ENCODE data around the gene LRRC27. TPM values are rescaled to one million over a fixed set of nuclear protein-coding genes. Genes with fewer than 3 reads are reported as not detected.

The LRRC27 gene
- total and polyA plus RNA-seq, 2 of the 4 experiments (the other 2 are of a cell fraction), result 3.8 to 5.3 TPM

GRCh38 chr10:132335189-132336063, 3.4 kb downstream of the LRRC27 start:
- ChIA-PET POLR2A (ENCODE audit: unreplicated experiment) (no interaction called here), CTCF (no interaction called here)
- Histone ChIP-seq H2BK20ac (ENCODE audit: low read depth, low read length) (no peak overlapping the region), H3K27ac (ENCODE audit: insufficient read depth, low read length) (no peak overlapping the region), H2AFZ (replicated peaks; ENCODE audit: low read length, poor library complexity) (no peak overlapping the region), H2AK9ac (replicated peaks; ENCODE audit: low read depth, low read length, poor library complexity) (no peak overlapping the region), H3K9me3 (ENCODE audit: control insufficient read depth, insufficient read depth, low read length) (no peaks in the 10 kb centered on the region), H3K4me2 (ENCODE audit: low read depth, low read length) (no peak overlapping the region), H4K8ac (ENCODE audit: low read depth in 2 of 2, low read length in 2 of 2) (no peak overlapping the region), H3K14ac (replicated peaks; ENCODE audit: low read depth, low read length) (no peak overlapping the region), H4K20me1 (ENCODE audit: insufficient read depth, low read length) (0 out of 2 replicates have a peak, but pooled peaks cover under 1% of the 10 kb centered on the region), H3K27me3 (ENCODE audit: control insufficient read depth, insufficient read depth, low read length) (no peaks in the 10 kb centered on the region), H3K9ac (ENCODE audit: low read depth, low read length) (no peak overlapping the region), H2BK5ac (ENCODE audit: low read depth, low read length, poor library complexity, severe bottlenecking) (no peak overlapping the region), H3K4me1 (ENCODE audit: control insufficient read depth, insufficient read depth, low read length) (peaks cover under 1% of the 10 kb centered on the region; the same call in 1 of the 2 replicates), H3K23ac (ENCODE audit: low read depth, low read length) (no peak overlapping the region), H3K4me3 (ENCODE audit: insufficient read depth, low read depth, low read length) (no peak overlapping the region), H3K79me1 (ENCODE audit: low read depth in 1 of 2, low read length in 2 of 2) (peaks cover 2 to 19% of the 10 kb centered on the region in 2 experiments; a peak in 3 of 4 replicates), H4K91ac (ENCODE audit: insufficient read depth, low read depth, low read length) (no peak overlapping the region), H3K36me3 (ENCODE audit: control insufficient read depth, insufficient read depth, low read length) (peaks cover 15% of the 10 kb centered on the region), H3K56ac (ENCODE audit: extremely low read depth, insufficient read depth, low read length) (no peak overlapping the region), H3K4ac (ENCODE audit: low read depth, low read length) (no peak overlapping the region), H3K18ac (ENCODE audit: low read depth, low read length) (no peak overlapping the region), H2BK15ac (ENCODE audit: low read depth, low read length) (no peak overlapping the region), H2BK120ac (ENCODE audit: low read depth, low read length) (no peak overlapping the region), H2AK5ac (ENCODE audit: low read depth, low read length) (no peak overlapping the region), H3K9me1 (ENCODE audit: insufficient read depth, low read length) (peaks cover under 1% of the 10 kb centered on the region; the same call in 1 of the 2 replicates), H4K5ac (ENCODE audit: low read depth, low read length) (no peak overlapping the region)
- TF ChIP-seq CEBPB (IDR thresholded peaks at IDR 0.05; ENCODE audit: low read depth, low read length) (no peak), MAFK (IDR thresholded peaks at IDR 0.05; ENCODE audit: low read depth, low read length) (0 out of 2 replicates have a peak, but pooled peaks have one; percentile 23)
- intact Hi-C loops (cut with micrococcal nuclease) (no loop called here), in situ Hi-C loops (cut with MboI; ENCODE audit: low sequenced_read_pairs) (no loop called here), dilution Hi-C loops (cut with HindIII; ENCODE audit: low sequenced_read_pairs, unreplicated experiment) (loop anchor here (25.0 kb wide), 1 partner anchor 98 kb away; no protein-coding TSS in a partner anchor)
- no TSS peak for BruUV-seq (replicated peaks)
- no peak for ATAC-seq (ENCODE audit: low read depth)
- no peak for DNase-seq
- 84% methylated on average over 3 of the region's 14 CpGs; no CpG with 5 or more reads in 1 of the 2 experiments for WGBS, 2 experiments (ENCODE audit: extremely low coverage in 2 of 2, insufficient read length in 1 of 2)
